HepG2 (cell line): ENCODE results near the gene ACE2. TPM values are rescaled to one million over a fixed set of nuclear protein-coding genes. Genes with fewer than 3 reads are reported as not detected.

Experiments
- ATAC-seq: fragments of 200-7000 bp; cut with Tn5 transposase; 3 replicates; pipeline ENCODE4 v1.9.1; 2020; ENCODE audit warnings: mild to moderate bottlenecking, moderate library complexity
- BruUV-seq: library from RNA; stranded (reverse); fragments of 400-500 nt; replicated peaks from 2 replicates; lab custom pipeline; 2021; lab: Mats Ljungman, UMichigan
- CTCF ChIA-PET: fragments of 300-600 bp; formaldehyde crosslinking; extraction: SDS; loops from one replicate; lab custom pipeline; 2021; ENCODE audit warnings: low total read pairs, inconsistent platforms, low intra/inter-chr PET ratio; lab: Yijun Ruan, JAX
- POLR2A ChIA-PET: fragments of 350-600 bp; sonication (Branson Sonifier 250); formaldehyde crosslinking; loops from one replicate; lab custom pipeline; 2020; ENCODE audit warnings: antibody characterized with exemption, inconsistent platforms; lab: Yijun Ruan, JAX
- DNase-seq: peaks from one replicate; pipeline ENCODE4 v3.0.0-alpha.2; 2015; ENCODE audit warnings: low spot score
- FAIRE-seq: peaks from 3 replicates; lab custom pipeline; 2011; peaks lifted over from hg19 to GRCh38; lab: Jason Lieb, UNC
- H2AFZ ChIP-seq: one replicate; pipeline ENCODE4 v1.6.1; 2011; ENCODE audit warnings: low read length, inconsistent platforms
- H3K27ac ChIP-seq: fragments of 300-600 bp; 3 replicates; pipeline ENCODE4 v1.8.0; 2011; ENCODE audit warnings: mixed run types, mild to moderate bottlenecking, mixed read lengths, low read length, inconsistent platforms; ENCODE audit not compliant: insufficient read depth; ENCODE audit errors: extremely low read length
- H3K27me3 ChIP-seq, 2 experiments: fragments of 200-600 bp in 1 of 2; 2 replicates in 1 of 2; 3 replicates in 1 of 2; pipeline versions ENCODE4 v1.6.0 to v1.8.0; 2011; ENCODE audit warnings: low read length in 2 of 2, mild to moderate bottlenecking in 2 of 2, moderate library complexity in 2 of 2, inconsistent platforms in 1 of 2; ENCODE audit not compliant: insufficient read depth in 2 of 2, control insufficient read depth in 1 of 2
- H3K36me3 ChIP-seq, 2 experiments: fragments of 200-600 bp in 1 of 2; replicated peaks in 1 of 2; 2 replicates in 1 of 2; 3 replicates in 1 of 2; pipeline versions ENCODE4 v1.5.1 to v1.8.0; 2011; ENCODE audit warnings: low read length in 2 of 2, inconsistent platforms in 1 of 2; ENCODE audit not compliant: insufficient read depth in 2 of 2, control insufficient read depth in 1 of 2
- H3K4me1 ChIP-seq: 2 replicates; pipeline ENCODE4 v1.5.1; 2012; ENCODE audit warnings: low read length, inconsistent platforms; ENCODE audit not compliant: insufficient read depth
- H3K4me2 ChIP-seq: 2 replicates; pipeline ENCODE4 v1.6.0; 2011; ENCODE audit warnings: low read depth, low read length, inconsistent platforms
- H3K4me3 ChIP-seq, 3 experiments: fragments of 200-600 bp in 1 of 3; sonication (generic), shearing (Covaris generic) in 1 of 3; replicated peaks in 1 of 3; 2 replicates each; pipeline ENCODE4 v1.5.1; 2011 to 2016; ENCODE audit warnings: low read length in 3 of 3, inconsistent platforms in 2 of 3, low read depth in 2 of 3, mild to moderate bottlenecking in 2 of 3, control low read depth in 1 of 3, mixed read lengths in 1 of 3; ENCODE audit not compliant: insufficient read depth in 1 of 3
- H3K79me2 ChIP-seq: one replicate; pipeline ENCODE4 v1.6.1; 2011; ENCODE audit warnings: low read length, inconsistent platforms; ENCODE audit not compliant: insufficient read depth
- H3K9ac ChIP-seq: 2 replicates; pipeline ENCODE4 v1.6.0; 2011; ENCODE audit warnings: mild to moderate bottlenecking, low read depth, low read length, inconsistent platforms; ENCODE audit not compliant: insufficient read depth
- H3K9me3 ChIP-seq: 2 replicates; pipeline ENCODE4 v1.5.1; 2012; ENCODE audit warnings: mild to moderate bottlenecking, low read length
- H4K20me1 ChIP-seq: 2 replicates; pipeline ENCODE4 v1.6.0; 2011; ENCODE audit warnings: inconsistent platforms, mild to moderate bottlenecking, low read length, moderate library complexity; ENCODE audit not compliant: insufficient read depth
- PRMT3 ChIP-seq: sonication (generic); formaldehyde crosslinking; IDR thresholded peaks from 2 replicates; pipeline ENCODE4 v1.8.1; 2022; ENCODE audit warnings: low read depth, mild to moderate bottlenecking, moderate library complexity, missing genetic modification reagents, borderline replicate concordance
- ZNF451 ChIP-seq: sonication (generic); formaldehyde crosslinking; IDR thresholded peaks from 2 replicates; pipeline ENCODE4 v1.5.0; 2020; ENCODE audit warnings: mild to moderate bottlenecking, missing genetic modification reagents
- WGBS: methylation state at CpG from one replicate; pipeline ENCODE4 v1.1.6; 2017; ENCODE audit warnings: low lambda C conversion rate; 5-methylcytosine and 5-hydroxymethylcytosine counted together
- in situ Hi-C: cut with HindIII; loops from 2 replicates; pipeline ENCODE4 v1.10.0; 2017; ENCODE audit warnings: low pct_unique_long_range_greater_than_20kb; ENCODE audit not compliant: extremely low pct_ligation_motif_present
- intact Hi-C: fragments of 100-400 bp; cut with micrococcal nuclease; formaldehyde crosslinking; loops from one replicate; pipeline ENCODE4 v1.10.0; 2022; ENCODE audit not compliant: unreplicated experiment
- polyA plus RNA-seq, 8 experiments: library from polyadenylated mRNA; depleted of rRNA in 3 of 8; stranded (reverse) in 7 of 8; unstranded in 1 of 8; fragments of >200 nt; fragmentation: Illumina TruSeq in 4 of 8; extraction: Trizol in 4 of 8; gene quantifications; 2 replicates each; pipeline versions ENCODE4 v1.2.1 to v1.2.3, GENCODE V29; 2011 to 2016; ENCODE audit warnings: low read depth in 4 of 8, missing spikeins in 1 of 8, mixed read lengths in 1 of 8; ENCODE audit not compliant: insufficient read depth in 1 of 8
- total RNA-seq, 5 experiments: library from RNA; depleted of rRNA; stranded (reverse); fragments of >200 nt; fragmentation: Illumina TruSeq; extraction: Trizol; gene quantifications; 2 replicates each; pipeline ENCODE4 v1.2.3, GENCODE V29; 2016; ENCODE audit warnings: low read depth in 1 of 5
- TF ChIP-seq, protein P1 (sequence below): sonication (generic); formaldehyde crosslinking; IDR thresholded peaks from 2 replicates; pipeline ENCODE4 v1.8.1; 2023; ENCODE audit warnings: mild to moderate bottlenecking, missing genetic modification reagents
- TF ChIP-seq, protein P2 (sequence below): sonication (generic); formaldehyde crosslinking; IDR thresholded peaks from 2 replicates; pipeline ENCODE4 v1.5.0; 2020; ENCODE audit warnings: mild to moderate bottlenecking, missing genetic modification reagents
- TF ChIP-seq, protein P3 (sequence below): sonication (generic); formaldehyde crosslinking; IDR thresholded peaks from 2 replicates; pipeline ENCODE4 v1.5.1; 2020; ENCODE audit warnings: missing genetic modification reagents, mild to moderate bottlenecking, borderline replicate concordance
- TF ChIP-seq, protein P4 (sequence below): sonication (generic); formaldehyde crosslinking; IDR thresholded peaks from 2 replicates; pipeline ENCODE4 v1.4.0; 2020; ENCODE audit warnings: mild to moderate bottlenecking, missing genetic modification reagents

The ACE2 gene
- total and polyA plus RNA-seq, 2 of the 13 experiments (the other 11 are each of a cell fraction or from before 2014, with no cell fraction given) = 0.46 to 3.1 TPM

DNA sequence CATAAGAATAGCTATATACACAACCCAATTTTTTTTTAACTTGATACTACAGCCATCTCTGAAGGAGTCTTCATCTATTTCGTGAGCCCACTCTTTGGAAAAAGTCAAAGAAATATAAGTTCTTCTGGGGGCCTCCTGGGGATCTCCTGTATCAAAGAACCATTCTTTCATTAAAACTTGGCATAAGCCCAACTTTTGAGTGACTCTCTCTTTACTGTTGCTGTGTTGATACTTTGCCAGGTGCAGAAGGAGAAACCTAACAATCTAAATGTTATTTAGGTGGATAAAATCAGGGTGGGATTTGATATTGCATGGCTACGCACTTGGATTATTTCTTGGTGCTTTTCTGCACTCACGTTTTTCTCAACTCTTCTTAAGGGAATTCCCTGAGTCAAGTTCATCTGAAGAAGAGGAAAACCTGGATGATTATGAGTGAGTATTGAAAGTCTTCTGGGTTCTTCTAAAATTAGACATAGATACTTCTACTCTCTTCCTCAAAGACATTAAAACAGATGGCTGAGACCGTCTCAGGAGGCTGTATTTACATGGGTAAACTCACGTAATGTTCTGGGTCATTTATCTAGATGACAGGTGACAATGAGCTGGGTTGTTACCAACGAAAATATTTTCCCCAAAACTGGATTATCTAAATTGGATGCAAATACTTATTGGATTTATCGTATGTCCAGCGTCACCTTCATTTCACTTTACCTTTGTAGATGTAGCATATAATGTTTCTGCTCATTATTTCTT lies 74.9 kb downstream of the ACE2 start:
- DNase-seq = no peak

DNA sequence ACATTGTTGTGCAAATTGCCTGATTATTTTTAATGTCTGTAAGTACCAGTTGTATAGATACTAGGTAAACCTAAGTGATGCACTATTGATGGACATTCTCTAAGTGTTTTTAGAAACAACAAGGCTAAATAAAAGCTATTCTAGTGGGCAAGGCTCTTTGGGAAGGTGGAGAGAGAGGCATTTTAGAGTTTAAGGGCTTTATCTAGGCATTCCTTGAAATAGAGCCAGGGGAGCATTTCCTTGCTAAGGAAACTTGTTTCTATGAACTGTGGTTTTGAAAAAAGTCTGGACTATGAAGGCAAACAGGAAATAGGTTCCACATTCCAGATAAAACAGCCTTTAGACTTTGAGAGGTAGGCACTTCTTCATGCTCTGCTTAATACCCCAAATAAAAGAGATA lies 76.3 kb downstream of the ACE2 start:
- intact Hi-C loops = no loop called here
- POLR2A ChIA-PET = no interaction called here
- Histone ChIP-seq H3K27ac (no peak overlapping the region), H3K4me3 (no peak overlapping the region), H3K4me2 (no peak overlapping the region), H4K20me1 (no peaks in the 10 kb centered on the region), H3K36me3 (no peaks in the 10 kb centered on the region), H2AFZ (no peak overlapping the region), H3K9me3 (no peaks in the 10 kb centered on the region), H3K9ac (no peak overlapping the region), H3K27me3 (no peaks in the 10 kb centered on the region), H3K79me2 (no peaks in the 10 kb centered on the region), H3K4me1 (no peaks in the 10 kb centered on the region)
- FAIRE-seq = no peak
- ATAC-seq = no peak
- BruUV-seq = no TSS peak
- TF ChIP-seq, protein P1, sequence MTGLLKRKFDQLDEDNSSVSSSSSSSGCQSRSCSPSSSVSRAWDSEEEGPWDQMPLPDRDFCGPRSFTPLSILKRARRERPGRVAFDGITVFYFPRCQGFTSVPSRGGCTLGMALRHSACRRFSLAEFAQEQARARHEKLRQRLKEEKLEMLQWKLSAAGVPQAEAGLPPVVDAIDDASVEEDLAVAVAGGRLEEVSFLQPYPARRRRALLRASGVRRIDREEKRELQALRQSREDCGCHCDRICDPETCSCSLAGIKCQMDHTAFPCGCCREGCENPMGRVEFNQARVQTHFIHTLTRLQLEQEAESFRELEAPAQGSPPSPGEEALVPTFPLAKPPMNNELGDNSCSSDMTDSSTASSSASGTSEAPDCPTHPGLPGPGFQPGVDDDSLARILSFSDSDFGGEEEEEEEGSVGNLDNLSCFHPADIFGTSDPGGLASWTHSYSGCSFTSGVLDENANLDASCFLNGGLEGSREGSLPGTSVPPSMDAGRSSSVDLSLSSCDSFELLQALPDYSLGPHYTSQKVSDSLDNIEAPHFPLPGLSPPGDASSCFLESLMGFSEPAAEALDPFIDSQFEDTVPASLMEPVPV (CRISPR knock-in tag) = no peak
- TF ChIP-seq, protein P2, sequence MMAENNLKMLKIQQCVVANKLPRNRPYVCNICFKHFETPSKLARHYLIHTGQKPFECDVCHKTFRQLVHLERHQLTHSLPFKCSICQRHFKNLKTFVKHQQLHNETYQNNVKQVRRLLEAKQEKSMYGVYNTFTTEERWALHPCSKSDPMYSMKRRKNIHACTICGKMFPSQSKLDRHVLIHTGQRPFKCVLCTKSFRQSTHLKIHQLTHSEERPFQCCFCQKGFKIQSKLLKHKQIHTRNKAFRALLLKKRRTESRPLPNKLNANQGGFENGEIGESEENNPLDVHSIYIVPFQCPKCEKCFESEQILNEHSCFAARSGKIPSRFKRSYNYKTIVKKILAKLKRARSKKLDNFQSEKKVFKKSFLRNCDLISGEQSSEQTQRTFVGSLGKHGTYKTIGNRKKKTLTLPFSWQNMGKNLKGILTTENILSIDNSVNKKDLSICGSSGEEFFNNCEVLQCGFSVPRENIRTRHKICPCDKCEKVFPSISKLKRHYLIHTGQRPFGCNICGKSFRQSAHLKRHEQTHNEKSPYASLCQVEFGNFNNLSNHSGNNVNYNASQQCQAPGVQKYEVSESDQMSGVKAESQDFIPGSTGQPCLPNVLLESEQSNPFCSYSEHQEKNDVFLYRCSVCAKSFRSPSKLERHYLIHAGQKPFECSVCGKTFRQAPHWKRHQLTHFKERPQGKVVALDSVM (CRISPR knock-in tag) = no peak
- TF ChIP-seq, protein P3, sequence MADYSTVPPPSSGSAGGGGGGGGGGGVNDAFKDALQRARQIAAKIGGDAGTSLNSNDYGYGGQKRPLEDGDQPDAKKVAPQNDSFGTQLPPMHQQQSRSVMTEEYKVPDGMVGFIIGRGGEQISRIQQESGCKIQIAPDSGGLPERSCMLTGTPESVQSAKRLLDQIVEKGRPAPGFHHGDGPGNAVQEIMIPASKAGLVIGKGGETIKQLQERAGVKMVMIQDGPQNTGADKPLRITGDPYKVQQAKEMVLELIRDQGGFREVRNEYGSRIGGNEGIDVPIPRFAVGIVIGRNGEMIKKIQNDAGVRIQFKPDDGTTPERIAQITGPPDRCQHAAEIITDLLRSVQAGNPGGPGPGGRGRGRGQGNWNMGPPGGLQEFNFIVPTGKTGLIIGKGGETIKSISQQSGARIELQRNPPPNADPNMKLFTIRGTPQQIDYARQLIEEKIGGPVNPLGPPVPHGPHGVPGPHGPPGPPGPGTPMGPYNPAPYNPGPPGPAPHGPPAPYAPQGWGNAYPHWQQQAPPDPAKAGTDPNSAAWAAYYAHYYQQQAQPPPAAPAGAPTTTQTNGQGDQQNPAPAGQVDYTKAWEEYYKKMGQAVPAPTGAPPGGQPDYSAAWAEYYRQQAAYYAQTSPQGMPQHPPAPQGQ (CRISPR knock-in tag) = no peak
- in situ Hi-C loops = no loop called here
- no peak for DNase-seq
- CTCF ChIA-PET = no interaction called here

More for the DNA sequence above, 74.9 kb downstream of the ACE2 start:
- ATAC-seq = no peak
- no peak overlapping the region for H3K4me3 ChIP-seq
- in situ Hi-C loops (no loop called here), intact Hi-C loops (loop anchor here (5.0 kb wide), 1 partner anchor 584 kb away; no protein-coding TSS in a partner anchor)
- H3K9me3 ChIP-seq = no peaks in the 10 kb centered on the region
- FAIRE-seq = no peak
- no peak overlapping the region for H2AFZ ChIP-seq
- no peak overlapping the region for H3K4me2 ChIP-seq
- no peaks in the 10 kb centered on the region for H3K79me2 ChIP-seq
- POLR2A ChIA-PET = no interaction called here
- no peaks in the 10 kb centered on the region for H3K4me1 ChIP-seq
- no peaks in the 10 kb centered on the region for H3K36me3 ChIP-seq
- no TSS peak for BruUV-seq
- H3K9ac ChIP-seq = no peak overlapping the region
- WGBS = 13% methylated on average over 8 of the region's 8 CpGs
- no peaks in the 10 kb centered on the region for H3K27me3 ChIP-seq
- no peaks in the 10 kb centered on the region for H4K20me1 ChIP-seq
- TF ChIP-seq, protein P4, sequence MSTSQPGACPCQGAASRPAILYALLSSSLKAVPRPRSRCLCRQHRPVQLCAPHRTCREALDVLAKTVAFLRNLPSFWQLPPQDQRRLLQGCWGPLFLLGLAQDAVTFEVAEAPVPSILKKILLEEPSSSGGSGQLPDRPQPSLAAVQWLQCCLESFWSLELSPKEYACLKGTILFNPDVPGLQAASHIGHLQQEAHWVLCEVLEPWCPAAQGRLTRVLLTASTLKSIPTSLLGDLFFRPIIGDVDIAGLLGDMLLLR = no peak
- TF ChIP-seq ZNF451 (CRISPR knock-in tag) (no peak), PRMT3 (no peak)
- no peak overlapping the region for H3K27ac ChIP-seq
- CTCF ChIA-PET = no interaction called here
